ENCODE results near the gene PLEKHM1.

Gene PLEKHM1

DNA sequence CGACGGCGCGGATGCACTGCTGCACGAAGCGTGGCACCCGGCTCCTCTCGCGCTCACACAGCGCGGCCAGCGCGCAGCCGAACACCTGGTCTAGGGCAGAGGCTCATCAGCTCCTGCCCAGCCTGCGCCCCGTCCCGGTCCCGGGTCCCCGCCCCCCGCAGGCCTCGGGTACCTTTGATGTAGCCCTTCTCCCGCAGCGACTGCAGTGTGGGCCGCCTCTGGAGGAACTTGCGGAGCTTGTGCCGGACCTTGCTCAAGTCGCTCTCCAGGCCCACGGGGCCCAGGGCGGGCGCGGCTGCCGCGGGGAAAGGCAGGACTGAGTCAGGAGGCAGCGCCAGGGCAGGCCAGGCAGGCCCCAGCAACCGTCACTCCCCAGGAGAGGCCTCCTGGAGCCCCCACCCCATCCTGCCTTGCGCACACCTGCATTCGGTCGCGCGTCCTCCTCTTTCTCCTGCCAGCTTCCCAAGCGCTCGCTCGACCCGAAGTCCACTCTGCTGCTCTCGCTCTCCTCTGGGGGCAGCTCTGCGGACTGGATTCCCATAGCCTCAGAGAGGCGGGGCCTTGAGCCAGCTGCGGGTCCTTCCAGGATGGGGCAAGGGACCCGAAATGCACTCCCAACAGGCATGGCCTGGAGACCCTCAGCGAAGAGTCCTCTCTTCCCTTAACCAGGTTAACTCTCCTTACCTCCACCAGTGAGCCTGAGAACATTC is 93.9 kb downstream of the PLEKHM1 start:
- DNase-seq (ENCODE audit: extremely low read depth, low read depth), result no peak
- TF ChIP-seq, protein P1, sequence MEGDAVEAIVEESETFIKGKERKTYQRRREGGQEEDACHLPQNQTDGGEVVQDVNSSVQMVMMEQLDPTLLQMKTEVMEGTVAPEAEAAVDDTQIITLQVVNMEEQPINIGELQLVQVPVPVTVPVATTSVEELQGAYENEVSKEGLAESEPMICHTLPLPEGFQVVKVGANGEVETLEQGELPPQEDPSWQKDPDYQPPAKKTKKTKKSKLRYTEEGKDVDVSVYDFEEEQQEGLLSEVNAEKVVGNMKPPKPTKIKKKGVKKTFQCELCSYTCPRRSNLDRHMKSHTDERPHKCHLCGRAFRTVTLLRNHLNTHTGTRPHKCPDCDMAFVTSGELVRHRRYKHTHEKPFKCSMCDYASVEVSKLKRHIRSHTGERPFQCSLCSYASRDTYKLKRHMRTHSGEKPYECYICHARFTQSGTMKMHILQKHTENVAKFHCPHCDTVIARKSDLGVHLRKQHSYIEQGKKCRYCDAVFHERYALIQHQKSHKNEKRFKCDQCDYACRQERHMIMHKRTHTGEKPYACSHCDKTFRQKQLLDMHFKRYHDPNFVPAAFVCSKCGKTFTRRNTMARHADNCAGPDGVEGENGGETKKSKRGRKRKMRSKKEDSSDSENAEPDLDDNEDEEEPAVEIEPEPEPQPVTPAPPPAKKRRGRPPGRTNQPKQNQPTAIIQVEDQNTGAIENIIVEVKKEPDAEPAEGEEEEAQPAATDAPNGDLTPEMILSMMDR (IDR thresholded peaks at IDR 0.05; ENCODE audit: low read depth, low read length), result no peak

DNA sequence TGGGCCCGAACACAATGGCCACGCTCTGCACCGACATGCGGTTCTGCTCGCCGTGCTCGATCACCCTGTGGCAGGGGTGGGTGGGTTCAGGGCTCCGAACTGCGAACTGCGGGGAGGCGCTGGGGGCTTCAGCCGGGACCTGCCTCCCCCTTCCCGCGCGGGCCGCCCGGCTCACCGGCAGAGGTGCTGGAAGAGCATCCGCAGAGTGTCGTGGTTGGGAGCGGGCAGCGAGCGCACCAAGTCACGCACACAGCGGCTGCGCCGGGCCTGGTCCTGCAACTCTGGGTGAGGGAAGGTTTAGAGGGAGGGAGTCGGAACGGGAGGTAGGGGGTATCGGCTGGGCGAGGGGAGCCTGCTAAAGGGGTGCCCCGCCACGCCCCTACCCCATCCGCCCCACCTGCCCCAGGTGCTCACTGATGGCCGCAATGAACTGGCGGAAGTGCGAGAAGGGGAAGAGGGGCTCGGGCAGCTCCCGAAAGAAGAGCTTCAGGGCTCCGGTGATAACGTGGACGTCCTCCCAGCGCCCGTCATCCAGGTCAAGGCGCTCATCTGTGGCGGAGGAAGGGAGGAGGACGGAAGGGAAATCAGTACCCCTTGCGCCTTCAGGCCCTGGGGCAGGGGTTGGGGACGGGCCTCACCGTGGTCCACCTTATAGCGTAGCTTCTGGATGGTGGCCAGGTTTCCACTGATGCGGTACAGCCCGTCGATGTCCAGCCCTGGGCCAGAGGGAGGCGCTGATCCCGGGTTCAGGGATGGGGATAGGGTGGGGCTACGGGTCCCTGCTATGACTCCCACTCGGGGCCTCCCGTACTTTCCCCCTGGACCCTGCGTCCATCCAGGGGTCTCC is 94.7 kb downstream of the PLEKHM1 start:
- no peak for DNase-seq (ENCODE audit: extremely low read depth, low read depth)
- TF ChIP-seq, protein P1 (IDR thresholded peaks at IDR 0.05; ENCODE audit: low read depth, low read length), result no peak

DNA sequence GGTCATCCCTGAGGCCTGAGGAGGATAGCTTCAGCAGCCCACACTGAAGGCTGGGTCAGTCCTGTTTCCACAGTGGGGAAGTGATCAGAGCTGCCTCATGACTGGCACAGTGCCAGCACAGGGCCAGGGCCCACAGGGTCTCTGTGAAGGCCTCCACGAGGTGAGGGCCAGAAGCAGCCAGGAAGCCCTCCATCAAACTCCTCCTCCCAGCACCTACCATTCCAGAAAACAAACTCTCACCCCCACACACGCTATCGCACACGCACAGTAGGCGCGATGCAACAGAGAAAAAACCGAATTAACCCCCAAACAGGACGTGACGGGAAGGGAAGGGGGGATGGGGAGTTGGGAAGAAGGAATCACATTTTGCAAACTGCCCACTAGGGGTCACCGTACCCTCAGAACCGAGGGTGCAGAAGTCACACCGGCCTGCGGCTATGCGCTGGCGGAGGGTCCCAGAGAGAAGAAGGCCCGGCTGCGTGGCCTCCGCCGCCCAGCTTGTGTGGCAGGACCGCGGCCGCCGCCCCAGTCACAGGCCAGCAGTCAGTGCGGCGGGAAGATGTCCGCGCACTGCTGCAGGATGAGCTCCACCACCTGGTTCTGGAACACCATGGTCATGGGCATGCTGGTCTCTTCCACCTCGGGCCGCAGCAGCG is 95.5 kb downstream of the PLEKHM1 start:
- peak; percentile 70 for DNase-seq (ENCODE audit: extremely low read depth, low read depth)
- TF ChIP-seq, protein P1 (IDR thresholded peaks at IDR 0.05; ENCODE audit: low read depth, low read length), result peak; percentile 67

DNA sequence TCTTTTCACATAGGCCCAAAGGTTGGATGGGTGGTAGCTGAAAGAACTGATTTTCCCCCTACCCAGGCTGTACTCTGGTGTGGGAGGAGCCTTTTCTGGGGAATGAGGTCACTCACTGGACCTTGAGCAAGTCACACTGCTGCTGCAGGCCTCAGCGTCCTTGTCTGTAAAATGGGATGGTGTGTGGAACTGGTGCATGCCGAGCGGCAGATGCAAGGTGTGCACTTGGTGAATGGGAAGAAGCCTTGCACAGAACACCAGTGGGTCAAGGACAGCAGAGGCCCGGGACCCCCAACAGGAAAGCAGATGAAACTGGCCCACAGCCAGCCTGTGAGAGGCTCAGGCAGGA is 96.0 kb downstream of the PLEKHM1 start:
- no peak for DNase-seq (ENCODE audit: extremely low read depth, low read depth)
- TF ChIP-seq, protein P1 (IDR thresholded peaks at IDR 0.05; ENCODE audit: low read depth, low read length), result no peak

DNA sequence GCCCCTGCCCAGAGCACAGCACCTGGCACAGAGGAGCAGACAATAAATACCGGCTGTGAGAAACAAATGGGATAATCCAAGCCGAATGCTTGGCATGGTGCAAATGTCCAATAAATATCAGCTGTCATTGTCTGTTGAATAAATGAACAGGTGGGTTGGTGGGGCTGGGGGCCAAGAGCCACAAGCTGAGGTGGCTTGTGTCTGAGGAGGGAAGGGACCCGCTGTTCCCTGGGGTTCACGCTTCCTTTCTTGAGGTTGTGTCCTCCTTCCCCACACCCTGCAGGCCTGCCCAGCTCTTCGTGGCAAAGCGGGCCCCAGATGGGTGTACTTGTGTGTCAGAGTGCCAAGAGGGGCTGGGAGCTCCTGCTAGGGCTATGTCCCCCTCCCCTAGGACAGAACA is 96.4 kb downstream of the PLEKHM1 start:
- DNase-seq (ENCODE audit: extremely low read depth, low read depth), result no peak
- TF ChIP-seq, protein P1 (IDR thresholded peaks at IDR 0.05; ENCODE audit: low read depth, low read length), result no peak

DNA sequence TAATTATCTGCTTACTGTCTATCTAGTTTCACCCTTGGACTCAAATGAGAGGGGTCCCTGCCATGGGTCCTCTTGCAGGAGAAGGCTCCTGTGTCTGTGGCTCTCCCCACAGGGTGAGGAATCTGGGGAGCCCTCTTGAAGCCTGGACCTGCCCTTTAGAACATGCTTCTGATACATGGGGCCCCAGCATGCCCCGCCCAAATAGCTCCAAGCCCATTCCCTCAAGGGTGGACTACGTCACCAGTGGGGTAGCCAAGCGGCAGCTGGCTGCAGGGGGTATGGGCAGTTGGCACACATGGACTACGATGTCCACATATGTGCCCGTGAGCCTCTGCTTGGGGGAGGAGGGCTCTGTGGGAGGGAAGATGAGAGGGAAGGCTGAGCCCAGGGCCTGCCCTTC is 97.1 kb downstream of the PLEKHM1 start:
- DNase-seq (ENCODE audit: extremely low read depth, low read depth), result no peak
- TF ChIP-seq, protein P1 (IDR thresholded peaks at IDR 0.05; ENCODE audit: low read depth, low read length), result no peak

DNA sequence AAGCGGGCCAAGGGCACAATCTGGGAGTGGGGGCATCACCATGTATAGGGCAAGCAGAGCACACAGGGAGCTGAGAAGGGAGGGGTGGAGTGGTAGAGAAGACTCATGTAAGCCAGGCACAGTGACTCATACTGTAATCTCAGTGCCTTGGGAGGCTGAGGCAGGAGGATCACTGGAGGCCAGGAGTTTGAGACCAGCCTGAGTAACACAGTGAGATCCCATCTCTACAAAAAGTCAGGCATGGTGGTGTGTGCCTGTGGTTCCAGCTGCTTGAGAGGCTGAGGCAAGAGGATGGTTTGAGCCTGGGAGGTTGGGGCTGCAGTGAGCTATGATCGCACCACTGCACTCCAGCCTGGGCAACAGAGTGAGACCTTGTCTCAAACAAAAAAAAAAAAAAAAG is 98.6 kb downstream of the PLEKHM1 start:
- TF ChIP-seq, protein P1 (IDR thresholded peaks at IDR 0.05; ENCODE audit: low read depth, low read length), result no peak
- DNase-seq (ENCODE audit: extremely low read depth, low read depth), result no peak
